CD14-positive monocyte (primary cell): ENCODE measurements around the gene PPM1F. TPM values are rescaled to one million over a fixed set of nuclear protein-coding genes. Genes with fewer than 3 reads are reported as not detected.

Source experiments
- DNase-seq, 3 donors: peaks; one replicate each; pipeline ENCODE4 v3.0.0-alpha.2; 2011 to 2022
- H2AFZ ChIP-seq: 2 replicates; pipeline ENCODE4 v1.6.0; 2012; ENCODE audit warnings: mild to moderate bottlenecking, low read depth, low read length, inconsistent platforms; ENCODE audit not compliant: insufficient read depth, poor library complexity, severe bottlenecking
- H3K27ac ChIP-seq, 2 donors: 1 replicate in 1 of 2; 2 replicates in 1 of 2; pipeline ENCODE4 v1.5.1; 2012 to 2013; ENCODE audit warnings: low read length in 2 of 2, control low read depth in 1 of 2, inconsistent platforms in 1 of 2, low read depth in 1 of 2, mild to moderate bottlenecking in 1 of 2
- H3K27me3 ChIP-seq, 2 donors: one replicate each; pipeline versions ENCODE4 v1.6.0 to v1.6.1; 2011 to 2013; ENCODE audit warnings: low read length in 2 of 2; ENCODE audit not compliant: control insufficient read depth in 2 of 2, insufficient read depth in 2 of 2
- H3K36me3 ChIP-seq, 2 donors: replicated peaks in 1 of 2; 1 replicate in 1 of 2; 2 replicates in 1 of 2; pipeline versions ENCODE4 v1.5.1 to v1.6.1; 2012 to 2013; ENCODE audit warnings: low read length in 2 of 2, control low read depth in 1 of 2, inconsistent platforms in 1 of 2, mild to moderate bottlenecking in 1 of 2; ENCODE audit not compliant: insufficient read depth in 2 of 2, control insufficient read depth in 1 of 2
- H3K4me1 ChIP-seq, 2 donors: 1 replicate in 1 of 2; 2 replicates in 1 of 2; pipeline versions ENCODE4 v1.5.1 to v1.6.1; 2012 to 2013; ENCODE audit warnings: low read length in 2 of 2, control low read depth in 1 of 2, inconsistent platforms in 1 of 2, mild to moderate bottlenecking in 1 of 2, moderate library complexity in 1 of 2; ENCODE audit not compliant: insufficient read depth in 2 of 2, control insufficient read depth in 1 of 2
- H3K4me2 ChIP-seq: replicated peaks from 2 replicates; pipeline ENCODE3; 2012; ENCODE audit warnings: low read length, moderate library complexity, mild to moderate bottlenecking; ENCODE audit not compliant: poor library complexity, severe bottlenecking; ENCODE audit errors: extremely low read depth
- H3K4me3 ChIP-seq, 3 experiments: fragments of 200-600 bp in 1 of 3; sonication (generic) in 1 of 3; replicated peaks in 1 of 3; 1 replicate in 2 of 3; 2 replicates in 1 of 3; pipeline ENCODE4 v1.5.1; 2011 to 2013; ENCODE audit warnings: low read length in 3 of 3, mild to moderate bottlenecking in 3 of 3, control low read depth in 2 of 3, low read depth in 2 of 3, inconsistent platforms in 1 of 3, moderate library complexity in 1 of 3
- H3K79me2 ChIP-seq: 2 replicates; pipeline ENCODE4 v1.6.0; 2012; ENCODE audit warnings: mild to moderate bottlenecking, control low read depth, inconsistent platforms, low read length, moderate library complexity; ENCODE audit not compliant: insufficient read depth
- H3K9ac ChIP-seq: 2 replicates; pipeline ENCODE4 v1.6.0; 2017; ENCODE audit warnings: low read length, mild to moderate bottlenecking; ENCODE audit not compliant: insufficient read depth, poor library complexity, severe bottlenecking
- H3K9me3 ChIP-seq, 2 donors: replicated peaks in 1 of 2; 1 replicate in 1 of 2; 2 replicates in 1 of 2; pipeline versions ENCODE4 v1.5.1 to v1.6.1; 2012 to 2013; ENCODE audit warnings: low read length in 2 of 2, control low read depth in 1 of 2; ENCODE audit not compliant: control insufficient read depth in 1 of 2, insufficient read depth in 1 of 2
- H4K20me1 ChIP-seq: 2 replicates; pipeline ENCODE4 v1.6.0; 2012; ENCODE audit warnings: mild to moderate bottlenecking, low read length, control low read depth, moderate library complexity; ENCODE audit not compliant: insufficient read depth
- H3K27ac Mint-ChIP-seq, 7 donors: one replicate each; pipeline ENCODE4 v1.8.0; 2020; ENCODE audit warnings: mild to moderate bottlenecking in 7 of 7, mixed read lengths in 7 of 7, moderate library complexity in 6 of 7, inconsistent platforms in 2 of 7
- H3K27me3 Mint-ChIP-seq, 3 donors: one replicate each; pipeline ENCODE4 v1.8.0; 2021 to 2022; ENCODE audit warnings: low read depth in 3 of 3, mild to moderate bottlenecking in 3 of 3, mixed read lengths in 3 of 3, moderate library complexity in 3 of 3, inconsistent platforms in 1 of 3
- H3K36me3 Mint-ChIP-seq, 2 donors: one replicate each; pipeline ENCODE4 v1.8.0; 2020; ENCODE audit warnings: mixed read lengths in 2 of 2, inconsistent platforms in 1 of 2, mild to moderate bottlenecking in 1 of 2
- H3K4me1 Mint-ChIP-seq: one replicate; pipeline ENCODE4 v1.8.0; 2020; ENCODE audit warnings: mild to moderate bottlenecking, mixed read lengths
- H3K4me3 Mint-ChIP-seq, 2 donors: one replicate each; pipeline ENCODE4 v1.8.0; 2020; ENCODE audit warnings: mild to moderate bottlenecking in 2 of 2, mixed read lengths in 2 of 2, moderate library complexity in 1 of 2
- H3K9me3 Mint-ChIP-seq, 7 donors: one replicate each; pipeline ENCODE4 v1.8.0; 2020 to 2022; ENCODE audit warnings: mixed read lengths in 7 of 7, mild to moderate bottlenecking in 6 of 7, moderate library complexity in 6 of 7, inconsistent platforms in 2 of 7
- WGBS: methylation state at CpG from one replicate; pipeline ENCODE4 v1.1.5; 2013; ENCODE audit warnings: missing lambda C conversion rate; ENCODE audit not compliant: insufficient coverage; 5-methylcytosine and 5-hydroxymethylcytosine counted together
- intact Hi-C, 2 donors: fragments of 100-400 bp; cut with micrococcal nuclease; formaldehyde crosslinking; loops; one replicate each; pipeline versions ENCODE4 v1.15.0 to v1.15.1; 2023
- polyA plus RNA-seq, 3 donors: library from polyadenylated mRNA; depleted of rRNA in 1 of 3; unstranded in 2 of 3; stranded (reverse) in 1 of 3; fragments of 300-500 nt in 2 of 3; fragments of >200 nt in 1 of 3; fragmentation: Illumina TruSeq in 2 of 3; gene quantifications; 1 replicate in 2 of 3; 2 replicates in 1 of 3; pipeline ENCODE4 v1.2.3, GENCODE V29; 2012 to 2021
- TF ChIP-seq, protein P1 (sequence below): fragments of 200-600 bp; IDR thresholded peaks from one replicate; pipeline ENCODE4 v1.8.0; 2022; ENCODE audit warnings: antibody characterized with exemption, mild to moderate bottlenecking

The PPM1F gene
- polyA plus RNA-seq, 3 donors: 28.8 to 95.0 (median 37.2) TPM

GRCh38 chr22:21991774-21992173 lies 39.1 kb upstream of the PPM1F start:
- no peak overlapping the region for H3K4me2 ChIP-seq
- Mint-ChIP-seq H3K27ac (no peak overlapping the region), H3K36me3 (no peaks in the 10 kb centered on the region), H3K4me1 (no peaks in the 10 kb centered on the region), H3K27me3 (peaks cover 3 to 8% (median 7%) of the 10 kb centered on the region in 3 donors), H3K4me3 (no peak overlapping the region), H3K9me3 (peaks cover 0 to 4% (median 0%) of the 10 kb centered on the region in 7 donors)
- no peak overlapping the region for H2AFZ ChIP-seq
- no peaks in the 10 kb centered on the region for H4K20me1 ChIP-seq
- WGBS: 95% methylated on average over 3 of the region's 5 CpGs
- H3K9ac ChIP-seq: no peak overlapping the region
- no peaks in the 10 kb centered on the region for H3K4me1 ChIP-seq
- no peaks in the 10 kb centered on the region for H3K36me3 ChIP-seq
- TF ChIP-seq, protein P1, sequence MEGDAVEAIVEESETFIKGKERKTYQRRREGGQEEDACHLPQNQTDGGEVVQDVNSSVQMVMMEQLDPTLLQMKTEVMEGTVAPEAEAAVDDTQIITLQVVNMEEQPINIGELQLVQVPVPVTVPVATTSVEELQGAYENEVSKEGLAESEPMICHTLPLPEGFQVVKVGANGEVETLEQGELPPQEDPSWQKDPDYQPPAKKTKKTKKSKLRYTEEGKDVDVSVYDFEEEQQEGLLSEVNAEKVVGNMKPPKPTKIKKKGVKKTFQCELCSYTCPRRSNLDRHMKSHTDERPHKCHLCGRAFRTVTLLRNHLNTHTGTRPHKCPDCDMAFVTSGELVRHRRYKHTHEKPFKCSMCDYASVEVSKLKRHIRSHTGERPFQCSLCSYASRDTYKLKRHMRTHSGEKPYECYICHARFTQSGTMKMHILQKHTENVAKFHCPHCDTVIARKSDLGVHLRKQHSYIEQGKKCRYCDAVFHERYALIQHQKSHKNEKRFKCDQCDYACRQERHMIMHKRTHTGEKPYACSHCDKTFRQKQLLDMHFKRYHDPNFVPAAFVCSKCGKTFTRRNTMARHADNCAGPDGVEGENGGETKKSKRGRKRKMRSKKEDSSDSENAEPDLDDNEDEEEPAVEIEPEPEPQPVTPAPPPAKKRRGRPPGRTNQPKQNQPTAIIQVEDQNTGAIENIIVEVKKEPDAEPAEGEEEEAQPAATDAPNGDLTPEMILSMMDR: no peak
- no peaks in the 10 kb centered on the region for H3K9me3 ChIP-seq
- no peak for DNase-seq
- no peak overlapping the region for H3K4me3 ChIP-seq
- no peaks in the 10 kb centered on the region for H3K79me2 ChIP-seq
- no peaks in the 10 kb centered on the region for H3K27me3 ChIP-seq
- no peak overlapping the region for H3K27ac ChIP-seq
- intact Hi-C loops: no loop called here

- TF ChIP-seq, protein P1: no peak
- Mint-ChIP-seq H3K4me1 (no peaks in the 10 kb centered on the region), H3K27ac (peak overlapping the region in 1 of 7 donors; percentile 52), H3K4me3 (no peak overlapping the region), H3K36me3 (no peaks in the 10 kb centered on the region), H3K27me3 (peaks cover 3 to 8% (median 7%) of the 10 kb centered on the region in 3 donors), H3K9me3 (peaks cover 0 to 4% (median 0%) of the 10 kb centered on the region in 7 donors)
- no peak overlapping the region for H3K9ac ChIP-seq
- no peaks in the 10 kb centered on the region for H3K9me3 ChIP-seq
- intact Hi-C loops: no loop called here
- H2AFZ ChIP-seq: no peak overlapping the region
- no peak overlapping the region for H3K27ac ChIP-seq
- no peaks in the 10 kb centered on the region for H3K27me3 ChIP-seq
- no peaks in the 10 kb centered on the region for H3K79me2 ChIP-seq
- no peaks in the 10 kb centered on the region for H3K4me1 ChIP-seq
- H3K36me3 ChIP-seq: no peaks in the 10 kb centered on the region
- no peak overlapping the region for H3K4me2 ChIP-seq
- H4K20me1 ChIP-seq: no peaks in the 10 kb centered on the region
- H3K4me3 ChIP-seq: no peak overlapping the region
- no peak for DNase-seq
- 95% methylated on average over 6 of the region's 6 CpGs for WGBS
Measured at GRCh38 chr22:21991304-21991596, 38.6 kb upstream of the PPM1F start.
